ENCODE data around the gene FBXO2.

The FBXO2 gene

DNA sequence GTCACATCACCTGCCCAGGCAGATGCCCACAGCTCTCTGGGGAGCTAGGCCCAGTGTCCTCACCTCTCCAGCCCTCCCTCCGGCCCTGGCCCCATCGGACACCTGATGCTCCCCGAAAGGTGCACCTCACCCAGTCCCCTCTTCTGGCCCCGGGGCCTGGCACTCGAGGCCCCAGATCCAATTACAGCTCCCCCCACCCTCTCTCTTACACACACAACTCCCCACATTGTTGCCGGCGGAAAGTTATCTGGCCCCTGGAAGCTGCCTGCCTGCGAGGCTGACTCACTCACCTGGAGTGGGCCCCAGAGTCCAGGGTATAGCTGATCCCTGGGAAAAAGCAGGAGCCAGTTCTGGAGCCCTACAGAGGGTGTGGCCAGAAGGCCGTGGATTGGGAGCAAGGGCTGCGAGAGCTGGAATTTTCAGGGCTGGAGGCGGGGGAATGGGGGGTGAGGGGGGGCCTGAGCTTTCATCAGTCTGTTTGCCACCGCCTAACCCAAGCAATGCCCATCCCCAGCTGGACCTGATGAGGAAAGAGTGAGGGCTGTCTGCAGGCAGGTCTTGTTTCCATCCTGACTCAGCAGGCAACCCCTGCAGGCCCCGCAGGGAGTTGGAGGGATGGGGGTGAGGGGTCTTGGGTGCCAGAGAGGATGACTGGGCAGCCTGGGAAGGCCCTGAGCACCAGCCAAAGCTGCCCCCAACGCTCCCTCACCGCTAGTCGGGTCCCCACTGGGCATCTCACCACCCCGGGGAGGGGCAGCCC is 948 bp downstream of the FBXO2 start:
- no peak for DNase-seq (ENCODE audit: extremely low read depth in 1 of 2, low read depth in 1 of 2)

DNA sequence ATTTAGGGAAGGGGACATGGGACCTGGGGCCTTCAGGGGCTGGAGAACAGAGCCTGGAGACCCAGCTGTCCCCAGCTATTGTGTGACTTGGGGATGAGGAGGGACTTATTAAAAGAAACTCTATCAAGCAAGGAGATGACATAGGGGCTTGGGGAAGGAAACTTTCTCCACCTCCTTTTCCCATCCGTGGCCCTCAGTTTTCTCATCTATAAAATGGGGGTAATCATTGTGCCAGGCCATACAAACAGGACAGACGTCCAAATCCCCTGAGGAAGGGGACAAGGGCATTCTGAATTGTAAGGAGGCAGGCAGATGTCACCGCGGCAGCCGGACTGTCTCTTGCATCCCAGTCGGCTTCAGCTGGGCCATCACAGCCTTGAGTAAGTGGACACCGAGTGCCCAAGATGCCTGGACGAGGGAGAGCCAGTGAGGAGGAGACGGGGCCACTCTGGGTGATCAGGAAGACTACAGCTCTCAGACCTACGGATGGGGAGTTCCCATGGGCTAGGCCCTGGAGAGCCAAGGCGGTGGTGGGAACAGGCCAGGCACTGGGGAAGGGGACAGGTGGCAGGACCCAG is 1.9 kb downstream of the FBXO2 start:
- DNase-seq (ENCODE audit: extremely low read depth in 1 of 2, low read depth in 1 of 2) = no peak

DNA sequence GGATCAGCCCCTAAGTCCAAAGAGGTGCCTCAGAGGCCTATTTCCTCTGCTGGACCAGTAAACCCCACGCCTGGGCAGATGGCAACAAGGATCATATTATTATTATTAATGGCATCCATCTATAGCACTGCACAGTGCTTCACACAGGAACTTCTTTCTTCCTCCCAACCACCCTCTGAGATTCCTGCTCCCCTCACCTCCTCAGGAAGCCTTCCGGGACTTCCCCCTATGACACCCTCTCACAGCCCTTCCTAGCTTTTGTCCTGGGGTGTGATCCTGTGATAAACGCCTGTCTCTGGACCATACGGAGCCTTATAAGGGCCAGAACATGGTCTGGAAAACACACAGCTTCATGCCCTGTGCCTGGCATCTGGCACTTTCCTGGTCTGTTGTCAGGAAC is 3.2 kb downstream of the FBXO2 start:
- DNase-seq (ENCODE audit: extremely low read depth in 1 of 2, low read depth in 1 of 2) = no peak

DNA sequence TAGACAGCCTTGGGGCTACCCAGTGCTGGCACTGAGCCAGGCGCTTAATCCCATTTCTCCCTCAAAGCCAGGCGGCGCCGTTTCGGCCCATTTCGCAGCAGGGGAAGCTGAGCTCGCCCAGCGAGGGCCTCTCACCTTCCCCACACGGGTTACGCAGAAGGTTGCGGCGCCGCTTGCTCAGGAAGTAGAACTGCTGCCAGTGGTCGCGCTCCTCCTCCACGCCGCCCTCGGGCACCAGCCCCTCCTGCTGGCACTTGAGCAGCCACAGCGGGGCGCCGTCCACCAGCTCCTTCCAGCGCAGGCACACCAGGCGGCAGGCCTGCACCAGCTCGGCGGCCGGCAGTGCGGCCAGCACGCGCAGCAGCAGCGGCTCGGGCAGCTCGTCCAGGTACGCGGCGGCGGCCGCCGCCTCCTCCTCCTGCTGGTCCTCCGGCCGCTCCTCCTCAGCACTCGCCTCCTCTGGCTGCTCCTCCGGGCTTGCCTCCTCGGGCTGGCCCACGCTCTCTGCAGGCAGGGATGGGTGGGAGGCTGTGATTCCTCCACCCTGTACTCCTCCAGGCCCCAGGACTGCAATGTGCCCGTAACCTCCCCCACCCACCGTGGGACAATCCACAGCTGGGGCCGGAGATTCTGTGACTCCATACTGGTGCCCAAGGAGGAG is 3.8 kb downstream of the FBXO2 start:
- peak; percentile 41 to 64 for DNase-seq (ENCODE audit: extremely low read depth in 1 of 2, low read depth in 1 of 2)

DNA sequence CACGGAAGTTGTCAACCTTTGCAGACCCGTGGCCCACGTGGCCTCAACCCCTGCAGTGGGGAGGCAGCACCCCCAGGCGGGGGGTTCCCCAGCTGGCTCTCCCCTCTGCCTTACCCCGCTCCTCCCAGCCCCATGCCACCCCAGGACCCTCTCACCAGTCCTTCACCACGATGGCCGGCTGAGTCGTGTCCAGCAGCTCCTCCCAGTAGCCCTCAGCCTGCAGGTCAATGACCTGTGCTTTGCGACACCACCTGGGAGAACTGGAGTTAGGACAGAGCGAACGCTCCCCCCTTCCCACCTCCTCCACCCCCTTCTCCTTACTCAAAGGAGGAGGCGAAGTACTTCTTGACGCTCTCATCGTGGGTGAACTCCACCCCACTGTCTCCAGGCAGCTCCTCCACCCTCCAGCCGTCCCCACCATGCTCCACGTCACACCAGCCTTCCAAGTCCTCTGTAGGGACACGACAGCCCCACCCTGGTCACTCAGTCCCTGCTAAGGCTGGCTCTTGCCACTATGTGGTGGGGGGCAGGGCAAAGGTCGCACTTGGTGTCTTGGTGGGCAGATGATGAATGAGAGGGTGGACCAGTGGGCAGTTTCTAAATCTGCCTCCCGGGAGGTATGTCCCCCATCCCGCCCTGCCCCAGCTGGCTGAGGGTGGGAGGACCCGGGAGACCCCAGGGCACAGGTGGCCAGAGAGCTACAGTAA is 4.5 kb downstream of the FBXO2 start:
- DNase-seq (ENCODE audit: extremely low read depth in 1 of 2, low read depth in 1 of 2) = no peak

DNA sequence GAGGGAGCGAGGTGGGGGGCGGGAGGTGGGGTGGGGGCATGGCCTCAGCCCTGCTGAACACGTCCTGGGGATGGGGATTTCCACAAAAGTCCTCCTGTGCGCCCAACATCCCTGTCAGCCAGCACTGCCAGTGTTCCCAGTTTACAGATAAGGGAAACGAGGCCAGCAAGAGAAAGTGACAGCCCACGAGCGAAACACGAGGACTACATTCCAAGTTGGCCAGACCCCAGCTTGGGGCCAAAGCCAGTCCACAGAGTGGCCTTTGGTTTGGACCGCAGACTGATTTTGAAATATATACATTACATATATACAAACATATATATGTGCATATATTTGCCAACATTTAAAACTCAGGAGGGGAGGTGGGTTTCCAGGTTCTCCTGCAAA is 5.0 kb downstream of the FBXO2 start:
- no peak for DNase-seq (ENCODE audit: extremely low read depth in 1 of 2, low read depth in 1 of 2)

DNA sequence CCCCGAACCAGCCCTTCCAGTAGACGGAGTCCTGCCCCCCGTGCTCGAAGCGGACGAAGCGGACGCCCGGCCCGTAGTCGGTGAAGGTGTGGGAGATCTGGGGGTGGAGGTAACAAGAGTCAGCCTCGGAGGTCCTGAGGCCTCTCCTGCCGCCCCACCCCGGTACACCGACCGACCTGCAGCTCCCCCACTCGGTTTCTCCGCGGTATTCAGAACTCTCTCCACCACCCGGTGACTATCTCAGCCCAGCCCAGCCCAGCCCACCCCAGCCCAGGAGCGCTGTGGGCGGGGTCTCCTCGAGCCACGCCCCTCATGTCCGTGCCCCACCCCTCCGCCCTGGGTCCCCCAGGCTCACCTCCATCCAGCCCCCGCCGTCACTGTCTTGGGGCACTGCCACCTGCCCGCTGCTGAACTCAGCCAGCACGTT is 5.5 kb downstream of the FBXO2 start:
- DNase-seq (ENCODE audit: extremely low read depth in 1 of 2, low read depth in 1 of 2) = peak in 1 of 2 donors; percentile 19

DNA sequence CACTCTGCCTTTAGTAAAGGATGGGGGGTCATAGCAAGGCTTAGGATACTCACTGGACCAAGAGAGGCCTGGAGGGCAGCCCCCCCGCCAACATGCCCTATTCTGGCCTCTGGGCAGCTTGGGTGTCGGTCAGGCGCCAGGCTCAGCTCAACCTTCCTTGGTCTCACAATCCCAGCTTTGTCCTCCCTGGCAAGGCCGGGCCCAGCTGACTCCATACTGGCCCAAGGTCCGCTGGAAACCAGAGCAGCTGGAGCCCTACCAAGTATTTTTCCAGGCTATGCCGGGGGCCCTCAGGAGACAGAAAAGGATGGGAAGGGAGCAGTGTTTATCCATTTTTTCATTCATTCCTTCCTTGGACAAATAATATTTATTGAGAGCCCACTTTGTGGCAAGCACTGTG is 6.2 kb downstream of the FBXO2 start:
- DNase-seq (ENCODE audit: extremely low read depth in 1 of 2, low read depth in 1 of 2) = no peak

DNA sequence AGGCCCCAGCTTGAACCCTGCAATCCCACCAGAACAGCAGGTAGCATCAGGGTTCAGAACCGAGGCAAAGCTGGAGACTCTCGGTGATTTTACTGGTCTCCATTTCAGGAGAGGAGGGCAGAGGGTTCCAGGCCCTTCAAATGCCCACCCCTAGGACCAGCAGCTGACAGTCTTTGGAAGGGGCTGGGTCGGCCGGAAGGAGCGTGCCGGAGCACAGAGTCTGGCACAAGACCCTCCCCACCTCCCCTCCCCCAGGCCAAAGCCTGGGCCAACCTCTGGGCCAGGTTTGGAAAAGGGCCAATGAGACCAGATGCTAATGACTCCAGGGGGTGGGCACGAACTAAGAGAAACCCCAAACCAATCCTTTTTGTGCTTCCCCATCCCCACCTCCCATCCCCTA is 6.9 kb downstream of the FBXO2 start:
- DNase-seq (ENCODE audit: extremely low read depth in 1 of 2, low read depth in 1 of 2) = no peak

DNA sequence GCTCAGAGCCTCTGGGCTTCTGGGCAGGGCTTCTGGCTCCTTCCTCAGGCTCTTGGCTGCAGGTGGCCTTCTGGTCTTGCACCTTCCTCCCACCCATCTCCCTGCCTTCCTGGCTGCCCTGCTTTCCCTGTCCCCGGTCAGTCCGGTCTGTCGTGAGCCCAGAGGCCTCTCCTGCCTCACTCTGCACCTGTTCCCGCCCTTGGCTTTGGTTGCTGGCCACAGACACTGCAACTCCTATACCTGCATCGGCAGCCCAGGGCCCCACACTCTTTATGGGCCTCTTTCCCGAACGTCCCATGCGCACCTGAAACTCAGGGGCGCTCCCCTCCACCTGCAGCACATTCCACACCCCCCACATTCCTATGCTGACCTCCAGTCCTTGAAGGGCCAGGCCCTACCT is 7.9 kb downstream of the FBXO2 start:
- DNase-seq (ENCODE audit: extremely low read depth in 1 of 2, low read depth in 1 of 2) = no peak

DNA sequence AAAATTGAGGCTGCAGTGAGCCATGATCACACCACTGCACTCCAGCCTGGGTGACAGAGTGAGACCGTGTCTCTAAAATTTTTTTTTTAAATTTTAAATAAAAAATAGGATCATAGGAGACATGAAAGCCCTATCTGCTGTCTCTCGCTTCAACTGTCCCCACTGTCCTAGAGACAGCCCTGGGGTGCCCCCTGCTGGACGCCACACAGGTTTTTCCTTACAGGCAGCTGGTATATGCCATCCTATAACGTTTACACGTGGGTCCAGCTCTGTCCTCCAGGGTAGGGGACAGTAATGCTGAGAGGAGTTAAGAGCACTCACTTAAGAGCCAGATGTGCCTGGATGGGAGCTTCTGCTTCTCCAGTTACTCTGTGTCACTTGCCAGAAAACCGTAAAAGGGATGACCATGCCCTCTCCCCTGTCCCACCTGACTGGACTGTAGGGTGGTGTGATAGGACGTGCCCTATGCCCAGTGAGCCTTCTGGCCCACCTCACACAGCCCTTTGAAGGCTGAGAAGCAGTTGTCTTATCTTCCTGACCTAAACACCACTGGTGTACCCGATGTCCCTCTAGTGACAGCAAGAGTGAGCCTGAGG is 8.5 kb downstream of the FBXO2 start:
- peak; percentile 56 to 76 for DNase-seq (ENCODE audit: extremely low read depth in 1 of 2, low read depth in 1 of 2)

DNA sequence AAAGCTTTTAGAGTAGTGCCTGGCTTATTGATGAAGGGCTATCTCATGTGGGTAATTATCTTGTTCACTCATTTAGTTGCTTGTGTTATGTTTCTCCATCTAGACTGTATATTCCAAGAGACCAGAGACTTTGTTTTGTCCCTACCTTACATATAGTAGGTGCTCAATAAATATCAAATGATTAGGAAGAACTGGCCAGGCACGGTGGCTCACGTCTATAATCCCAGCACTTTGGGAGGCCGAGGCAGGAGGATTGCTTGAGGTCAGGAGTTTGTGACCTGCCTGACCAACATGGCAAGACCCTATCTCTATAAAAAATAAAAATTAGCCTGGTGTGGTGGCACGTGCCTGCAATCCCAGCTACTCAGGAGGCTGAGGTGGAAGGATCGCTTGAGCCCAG is 9.0 kb downstream of the FBXO2 start:
- no peak for DNase-seq (ENCODE audit: extremely low read depth in 1 of 2, low read depth in 1 of 2)

DNA sequence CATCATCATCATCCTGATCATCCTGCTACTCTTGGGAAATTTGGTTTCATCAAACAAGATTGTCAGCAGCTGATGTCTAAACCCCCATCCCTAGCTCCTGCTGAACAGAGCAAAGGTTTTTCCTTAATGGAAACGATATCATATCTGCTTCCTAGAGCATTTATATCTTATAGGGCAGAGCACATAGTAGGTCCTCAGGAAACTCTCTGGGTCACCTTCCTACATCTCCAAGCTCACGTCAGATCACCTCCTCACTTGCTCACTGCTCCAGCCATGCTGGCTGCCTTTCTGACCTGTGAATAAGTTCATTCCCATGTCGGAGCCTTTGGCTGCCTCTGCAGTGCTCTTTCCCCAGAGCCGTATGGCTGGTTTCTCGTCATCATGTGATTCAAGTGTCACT is 10.4 kb downstream of the FBXO2 start:
- no peak for DNase-seq (ENCODE audit: extremely low read depth in 1 of 2, low read depth in 1 of 2)

DNA sequence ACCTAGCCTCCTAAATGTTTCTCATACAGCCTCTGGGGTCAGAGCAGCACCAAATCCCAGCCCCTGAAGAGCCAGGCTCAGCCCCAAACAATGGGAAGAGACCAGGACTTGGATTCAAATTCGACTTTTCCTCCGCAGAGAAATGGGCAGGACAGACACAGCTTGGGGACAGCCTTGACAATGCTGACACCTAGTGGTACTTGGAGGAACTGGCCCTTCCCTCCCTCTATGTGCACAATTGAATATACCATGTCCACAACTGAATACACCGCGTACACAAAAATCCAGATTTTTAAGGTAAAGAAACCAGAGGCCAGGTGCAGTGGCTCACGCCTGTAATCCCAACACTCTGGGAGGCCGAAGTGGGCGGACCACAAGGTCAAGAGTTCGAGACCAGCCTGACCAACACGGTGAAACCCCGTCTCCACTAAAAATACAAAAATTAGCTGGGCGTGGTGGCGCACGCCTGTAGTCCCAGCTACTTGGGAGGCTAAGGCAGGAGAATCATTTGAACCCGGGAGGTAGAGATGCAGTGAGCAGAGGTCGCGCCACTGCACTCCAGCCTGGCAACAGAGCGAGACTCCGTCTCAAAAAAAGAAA is 11.7 kb downstream of the FBXO2 start:
- peak in 1 of 2 donors; percentile 44 for DNase-seq (ENCODE audit: extremely low read depth in 1 of 2, low read depth in 1 of 2)

DNA sequence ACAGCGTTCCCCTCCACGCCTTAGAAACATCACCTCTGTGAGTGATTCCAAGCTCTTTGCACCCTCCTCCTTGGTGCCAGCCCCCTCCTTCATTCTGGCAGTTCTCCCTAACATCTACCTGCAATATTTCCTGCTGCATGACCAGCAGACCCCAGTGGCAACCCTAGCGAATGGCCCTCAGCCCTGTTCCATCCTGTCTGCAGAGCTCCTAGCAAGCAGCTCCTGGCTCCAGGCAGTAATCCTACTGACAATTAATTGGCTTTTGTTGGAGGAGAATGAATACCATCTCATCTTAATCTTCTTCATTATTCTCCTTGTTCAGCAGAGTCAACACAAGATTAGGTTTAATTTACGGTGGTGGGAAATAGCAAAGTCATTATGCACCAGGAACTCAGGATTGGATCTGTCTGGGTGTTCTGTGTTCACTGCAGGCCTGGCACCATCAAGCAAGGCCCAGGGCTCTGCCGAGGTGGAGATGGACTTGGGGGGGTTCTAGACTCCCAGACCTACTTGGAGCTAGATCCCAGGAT is 12.4 kb downstream of the FBXO2 start:
- no peak for DNase-seq (ENCODE audit: extremely low read depth in 1 of 2, low read depth in 1 of 2)

DNA sequence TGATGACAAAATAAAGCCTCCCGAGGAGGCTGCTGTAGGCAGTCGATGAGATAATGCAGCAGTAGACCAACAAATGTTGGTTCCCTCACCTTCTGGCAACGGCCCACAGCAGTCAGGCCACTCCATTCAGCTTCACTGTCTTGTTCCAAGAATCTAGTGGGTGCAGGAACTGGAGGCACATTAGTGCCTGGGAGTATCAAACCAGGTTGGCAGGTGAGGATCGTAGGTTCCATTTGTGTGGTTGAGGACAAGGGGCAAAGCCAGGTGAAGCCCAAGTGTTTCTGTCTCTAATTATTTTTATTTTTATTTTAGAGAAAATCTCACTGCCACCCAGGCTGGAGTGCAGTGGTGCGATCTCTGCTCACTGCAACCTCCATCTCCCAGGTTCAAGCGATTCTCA is 13.3 kb downstream of the FBXO2 start:
- no peak for DNase-seq (ENCODE audit: extremely low read depth in 1 of 2, low read depth in 1 of 2)

DNA sequence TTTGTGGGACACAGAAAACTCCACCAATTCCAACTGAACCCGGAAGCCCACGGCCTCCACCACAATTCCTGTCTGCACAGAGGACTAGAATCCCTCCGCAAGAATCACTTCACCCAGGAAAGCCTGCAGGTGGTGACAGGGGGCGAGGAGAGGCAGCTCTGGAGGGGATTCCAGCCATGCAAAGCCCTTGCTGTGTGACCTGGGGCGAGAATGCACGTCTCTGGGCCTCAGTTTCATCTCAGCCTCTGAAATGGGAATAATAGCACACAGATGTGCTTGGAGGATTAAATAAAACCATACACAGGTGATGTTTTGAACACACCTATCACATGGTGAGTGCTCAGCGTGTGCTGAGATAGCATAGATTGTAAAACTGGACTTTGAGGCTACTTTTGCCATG is 14.1 kb downstream of the FBXO2 start:
- DNase-seq (ENCODE audit: extremely low read depth in 1 of 2, low read depth in 1 of 2) = no peak

DNA sequence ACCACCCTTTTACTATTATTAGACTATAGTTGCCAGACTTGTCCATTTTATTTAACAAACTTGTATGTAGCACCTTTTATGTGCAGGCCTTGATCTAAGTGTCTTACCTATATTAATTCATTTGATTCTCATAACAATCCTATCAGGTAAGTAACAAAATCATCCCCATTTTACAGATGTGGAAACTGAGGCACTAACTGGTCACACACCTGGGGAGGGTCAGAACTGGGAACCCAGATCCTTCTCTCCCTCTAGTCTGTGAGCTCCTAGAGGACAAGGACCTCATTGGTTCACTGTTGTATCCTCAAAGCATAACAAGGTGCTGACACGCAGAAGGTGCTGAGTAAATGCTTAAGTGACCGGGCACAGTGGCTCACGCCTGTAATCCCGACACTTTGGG is 14.9 kb downstream of the FBXO2 start:
- DNase-seq (ENCODE audit: extremely low read depth in 1 of 2, low read depth in 1 of 2) = no peak

DNA sequence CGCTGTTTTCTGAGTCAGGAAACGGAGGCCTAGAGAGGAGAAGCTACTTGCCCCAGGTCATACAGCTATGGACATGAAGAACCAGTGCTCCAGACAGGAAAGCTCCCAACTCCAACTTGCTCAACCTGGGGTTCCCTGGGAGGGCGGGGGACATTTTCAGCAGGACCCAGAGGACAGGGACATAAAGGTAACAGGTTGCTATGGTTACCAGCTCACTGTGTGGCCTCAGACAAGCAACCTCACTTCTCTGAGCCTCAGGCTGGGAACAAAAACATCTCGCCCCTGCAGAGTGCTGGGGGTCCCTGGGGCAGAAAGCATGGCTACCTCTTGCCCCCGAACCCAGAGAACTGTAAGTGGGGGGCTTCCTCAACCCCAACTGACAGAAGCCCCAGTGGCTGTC is 16.1 kb downstream of the FBXO2 start:
- no peak for DNase-seq (ENCODE audit: extremely low read depth in 1 of 2, low read depth in 1 of 2)

DNA sequence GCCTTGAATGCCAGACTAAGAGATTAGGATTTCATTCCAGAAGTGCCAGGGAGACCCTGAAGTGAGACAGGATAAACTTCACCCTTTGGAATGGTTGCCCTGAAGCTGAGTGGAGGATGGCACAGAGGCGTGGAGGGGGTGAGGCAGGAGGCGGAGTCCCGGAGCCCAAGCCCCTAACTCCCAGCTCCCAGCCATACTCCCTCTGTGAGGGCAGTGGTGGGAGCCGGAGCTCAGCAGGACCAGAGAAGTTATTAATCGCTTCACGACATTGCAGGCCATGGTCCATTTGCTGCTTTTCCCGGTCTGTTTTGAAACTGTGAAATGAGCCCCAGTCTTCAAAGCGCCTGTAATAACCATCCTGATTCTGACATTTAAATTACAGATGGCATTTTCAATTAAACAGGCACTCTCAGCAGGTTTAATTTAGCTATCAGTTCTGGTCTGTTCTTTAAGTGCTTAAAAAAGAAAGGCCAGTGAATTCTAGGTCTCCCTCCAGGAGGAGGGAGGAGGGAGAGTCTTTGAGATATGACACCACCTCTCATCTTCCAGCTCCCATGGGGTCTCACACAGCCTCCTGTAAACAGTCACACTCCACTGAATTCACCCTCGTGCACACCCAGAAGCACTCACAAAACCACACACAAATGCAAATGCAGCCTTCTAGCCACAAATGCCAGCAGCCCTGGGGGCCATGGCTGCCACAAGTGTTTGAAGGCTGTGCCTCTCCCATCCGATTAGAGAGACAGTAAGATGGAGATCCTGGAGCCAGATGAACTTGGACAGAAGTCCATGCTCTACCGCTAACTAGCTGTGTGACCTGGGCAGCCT is 19.6 kb downstream of the FBXO2 start:
- DNase-seq (ENCODE audit: extremely low read depth in 1 of 2, low read depth in 1 of 2) = no peak
